Natural killer cell (primary cell): ENCODE results near the gene TCF7. TPM values are rescaled to one million over a fixed set of nuclear protein-coding genes. Genes with fewer than 3 reads are reported as not detected.

ENCODE experiments used
- ATAC-seq, 3 donors: fragments of 150-1000 bp in 2 of 3; fragments of 200-7000 bp in 1 of 3; cut with Tn5 transposase; 1 replicate in 1 of 3; 2 replicates in 2 of 3; pipeline ENCODE4 v1.10.0; 2021; ENCODE audit warnings: mild to moderate bottlenecking in 2 of 3, moderate library complexity in 2 of 3
- DNase-seq, 2 donors: peaks; one replicate each; pipeline versions ENCODE4 v3.0.0 to v3.0.0-alpha.2; 2013 to 2021; ENCODE audit warnings: mixed read lengths in 1 of 2
- H3K27ac ChIP-seq: one replicate; pipeline ENCODE4 v1.5.1; 2013; ENCODE audit warnings: mild to moderate bottlenecking, low read length
- H3K27me3 ChIP-seq: one replicate; pipeline ENCODE4 v1.6.1; 2013; ENCODE audit warnings: low read length; ENCODE audit not compliant: control insufficient read depth, insufficient read depth
- H3K36me3 ChIP-seq: one replicate; pipeline ENCODE4 v1.6.1; 2013; ENCODE audit warnings: low read length; ENCODE audit not compliant: control insufficient read depth, insufficient read depth
- H3K4me1 ChIP-seq: one replicate; pipeline ENCODE4 v1.6.1; 2013; ENCODE audit warnings: low read length; ENCODE audit not compliant: control insufficient read depth, insufficient read depth
- H3K4me3 ChIP-seq: one replicate; pipeline ENCODE4 v1.5.1; 2013; ENCODE audit warnings: low read length
- H3K9me3 ChIP-seq: one replicate; pipeline ENCODE4 v1.6.1; 2013; ENCODE audit warnings: low read length; ENCODE audit not compliant: control insufficient read depth, insufficient read depth
- H3K27ac Mint-ChIP-seq, 2 donors: one replicate each; pipeline ENCODE4 v1.8.0; 2022; ENCODE audit warnings: mild to moderate bottlenecking in 2 of 2, mixed read lengths in 2 of 2, moderate library complexity in 1 of 2
- H3K27me3 Mint-ChIP-seq, 2 donors: one replicate each; pipeline ENCODE4 v1.8.0; 2022; ENCODE audit warnings: low read depth in 2 of 2, mixed read lengths in 2 of 2
- H3K36me3 Mint-ChIP-seq: one replicate; pipeline ENCODE4 v1.8.0; 2022; ENCODE audit warnings: mixed read lengths
- H3K4me1 Mint-ChIP-seq, 2 donors: one replicate each; pipeline ENCODE4 v1.8.0; 2022; ENCODE audit warnings: mixed read lengths in 2 of 2
- H3K4me3 Mint-ChIP-seq: one replicate; pipeline ENCODE4 v1.8.0; 2022; ENCODE audit warnings: mild to moderate bottlenecking, moderate library complexity, mixed read lengths
- H3K9me3 Mint-ChIP-seq, 2 donors: one replicate each; pipeline ENCODE4 v1.8.0; 2022; ENCODE audit warnings: mixed read lengths in 2 of 2
- CTCF ChIP-seq: fragments of 200-600 bp; IDR thresholded peaks from one replicate; pipeline ENCODE4 v1.8.0; 2022; ENCODE audit warnings: antibody characterized with exemption
- WGBS: methylation state at CpG from one replicate; pipeline ENCODE4 v1.1.7; 2013; ENCODE audit warnings: missing lambda C conversion rate; ENCODE audit not compliant: insufficient coverage; 5-methylcytosine and 5-hydroxymethylcytosine counted together
- intact Hi-C: fragments of 100-400 bp; cut with micrococcal nuclease; formaldehyde crosslinking; loops from one replicate; pipeline ENCODE4 v1.14.2; 2022
- total RNA-seq, 4 donors: library from RNA; stranded (reverse); fragments of 120-200 nt in 1 of 4; gene quantifications; one replicate each; pipeline versions ENCODE4 v1.2.3 to v1.2.4, GENCODE V29; 2013 to 2022

TCF7 gene
- total RNA-seq, 3 donors from 2014 or later (not counting 1 experiment from before 2014, with no cell fraction given), result 97.7 to 203 (median 158) TPM

- Mint-ChIP-seq H3K4me1 (peaks cover 18 to 26% of the 10 kb centered on the region in 2 donors), H3K36me3 (no peaks in the 10 kb centered on the region), H3K4me3 (no peak overlapping the region), H3K27ac (peak overlapping the region in 1 of 2 donors; percentile 75), H3K27me3 (no peaks in the 10 kb centered on the region), H3K9me3 (no peaks in the 10 kb centered on the region)
- ATAC-seq, result no peak
- H3K36me3 ChIP-seq, result no peaks in the 10 kb centered on the region
- H3K27me3 ChIP-seq, result no peaks in the 10 kb centered on the region
- no peak overlapping the region for H3K27ac ChIP-seq
- WGBS, result 70% methylated on average over 6 of the region's 7 CpGs
- intact Hi-C loops, result no loop called here
- H3K9me3 ChIP-seq, result no peaks in the 10 kb centered on the region
- no peak overlapping the region for H3K4me3 ChIP-seq
- no peak for TF ChIP-seq CTCF
- H3K4me1 ChIP-seq, result peaks cover 43% of the 10 kb centered on the region
- peak in 1 of 2 donors; percentile 39 for DNase-seq
These were observed 17.2 kb upstream of the TCF7 start for GRCh38 chr5:134097211-134097749.

- intact Hi-C loops, result no loop called here
- Mint-ChIP-seq H3K36me3 (no peaks in the 10 kb centered on the region), H3K27ac (peak overlapping the region; percentile 56 to 87), H3K9me3 (no peaks in the 10 kb centered on the region), H3K4me3 (no peak overlapping the region), H3K27me3 (no peaks in the 10 kb centered on the region), H3K4me1 (peaks cover 18 to 26% of the 10 kb centered on the region in 2 donors)
- no peaks in the 10 kb centered on the region for H3K27me3 ChIP-seq
- H3K4me3 ChIP-seq, result no peak overlapping the region
- no peaks in the 10 kb centered on the region for H3K9me3 ChIP-seq
- TF ChIP-seq CTCF, result no peak
- no peaks in the 10 kb centered on the region for H3K36me3 ChIP-seq
- peak overlapping the region; percentile 89 for H3K27ac ChIP-seq
- peaks cover 53% of the 10 kb centered on the region for H3K4me1 ChIP-seq
- 95% methylated on average over 5 of the region's 5 CpGs for WGBS
- DNase-seq (no peak), ATAC-seq (no peak)
These were observed 15.8 kb upstream of the TCF7 start for GRCh38 chr5:134098690-134099089.

GRCh38 chr5:134099288-134099872 is 15.1 kb upstream of the TCF7 start:
- WGBS, result 60% methylated on average over 11 of the region's 11 CpGs
- Mint-ChIP-seq H3K27me3 (no peaks in the 10 kb centered on the region), H3K27ac (peak overlapping the region; percentile 82 to 87), H3K36me3 (no peaks in the 10 kb centered on the region), H3K9me3 (no peaks in the 10 kb centered on the region), H3K4me1 (peaks cover 18 to 29% of the 10 kb centered on the region in 2 donors), H3K4me3 (no peak overlapping the region)
- Histone ChIP-seq H3K4me3 (no peak overlapping the region), H3K27ac (peak overlapping the region; percentile 89), H3K36me3 (no peaks in the 10 kb centered on the region), H3K4me1 (peaks cover 60% of the 10 kb centered on the region), H3K27me3 (no peaks in the 10 kb centered on the region), H3K9me3 (no peaks in the 10 kb centered on the region)
- intact Hi-C loops, result no loop called here
- no peak for TF ChIP-seq CTCF
- DNase-seq (peak in 1 of 2 donors; percentile 39), ATAC-seq (no peak)

- Histone ChIP-seq H3K27ac (peak overlapping the region; percentile 89), H3K27me3 (no peaks in the 10 kb centered on the region), H3K4me3 (no peak overlapping the region), H3K4me1 (peaks cover 65% of the 10 kb centered on the region), H3K36me3 (no peaks in the 10 kb centered on the region), H3K9me3 (no peaks in the 10 kb centered on the region)
- WGBS, result 89% methylated on average over 2 of the region's 2 CpGs
- Mint-ChIP-seq H3K27me3 (no peaks in the 10 kb centered on the region), H3K9me3 (no peaks in the 10 kb centered on the region), H3K4me1 (peaks cover 18 to 35% of the 10 kb centered on the region in 2 donors), H3K4me3 (no peak overlapping the region), H3K36me3 (no peaks in the 10 kb centered on the region), H3K27ac (peak overlapping the region; percentile 82 to 87)
- no peak for DNase-seq
- no peak for ATAC-seq
- intact Hi-C loops, result loop anchor here (1.0 to 5.0 kb wide), 4 partner anchors 15 to 63 kb away; partner anchors contain the start of gene TCF7
- no peak for TF ChIP-seq CTCF
These were observed 14.6 kb upstream of the TCF7 start for GRCh38 chr5:134099939-134100282.
